Hematopoietic multipotent progenitor cell treated with erythropoietin and hydrocortisone succinate and interleukin-3 and kit ligand, for 8 days (in vitro differentiated cells): Measurements from ENCODE around the gene ITM2C.

Source experiments
- DNase-seq: peaks from one replicate; pipeline ENCODE4 v3.0.0-alpha.2; 2015

The ITM2C gene, protein sequence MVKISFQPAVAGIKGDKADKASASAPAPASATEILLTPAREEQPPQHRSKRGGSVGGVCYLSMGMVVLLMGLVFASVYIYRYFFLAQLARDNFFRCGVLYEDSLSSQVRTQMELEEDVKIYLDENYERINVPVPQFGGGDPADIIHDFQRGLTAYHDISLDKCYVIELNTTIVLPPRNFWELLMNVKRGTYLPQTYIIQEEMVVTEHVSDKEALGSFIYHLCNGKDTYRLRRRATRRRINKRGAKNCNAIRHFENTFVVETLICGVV

GRCh38 chr2:230864605-230865306 lies at the start of gene ITM2C:
Gene ITM2C, plus strand, starts transcription at chr2:230864942. Its CDS starts 84 bp downstream, at chr2:230865026.
- peak; percentile 48 for DNase-seq

- DNase-seq: no peak
Measured at GRCh38 chr2:230815088-230815487, 49.7 kb upstream of the ITM2C start.

DNA sequence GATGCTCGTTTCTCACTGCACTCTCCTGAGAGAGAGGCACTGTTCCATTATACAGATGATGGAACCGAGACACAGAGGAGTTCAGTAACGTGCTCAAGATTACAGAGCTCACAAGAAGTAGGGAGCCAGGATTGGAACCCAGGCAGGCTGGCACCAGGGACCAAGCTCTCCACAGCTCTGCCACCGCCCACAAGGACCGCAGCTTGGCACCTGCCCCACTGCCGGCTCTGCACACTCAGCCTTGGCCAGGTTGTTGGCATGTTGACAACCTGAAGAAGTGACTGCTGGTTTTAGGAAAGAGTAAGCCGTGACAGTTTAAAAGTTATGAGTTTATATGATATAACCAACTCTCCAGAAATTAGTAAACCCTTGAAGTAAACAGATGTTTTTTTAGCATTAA lies 48.0 kb upstream of the ITM2C start:
- DNase-seq: no peak

GRCh38 chr2:230819433-230819832 lies 45.3 kb upstream of the ITM2C start:
- DNase-seq: no peak

DNA sequence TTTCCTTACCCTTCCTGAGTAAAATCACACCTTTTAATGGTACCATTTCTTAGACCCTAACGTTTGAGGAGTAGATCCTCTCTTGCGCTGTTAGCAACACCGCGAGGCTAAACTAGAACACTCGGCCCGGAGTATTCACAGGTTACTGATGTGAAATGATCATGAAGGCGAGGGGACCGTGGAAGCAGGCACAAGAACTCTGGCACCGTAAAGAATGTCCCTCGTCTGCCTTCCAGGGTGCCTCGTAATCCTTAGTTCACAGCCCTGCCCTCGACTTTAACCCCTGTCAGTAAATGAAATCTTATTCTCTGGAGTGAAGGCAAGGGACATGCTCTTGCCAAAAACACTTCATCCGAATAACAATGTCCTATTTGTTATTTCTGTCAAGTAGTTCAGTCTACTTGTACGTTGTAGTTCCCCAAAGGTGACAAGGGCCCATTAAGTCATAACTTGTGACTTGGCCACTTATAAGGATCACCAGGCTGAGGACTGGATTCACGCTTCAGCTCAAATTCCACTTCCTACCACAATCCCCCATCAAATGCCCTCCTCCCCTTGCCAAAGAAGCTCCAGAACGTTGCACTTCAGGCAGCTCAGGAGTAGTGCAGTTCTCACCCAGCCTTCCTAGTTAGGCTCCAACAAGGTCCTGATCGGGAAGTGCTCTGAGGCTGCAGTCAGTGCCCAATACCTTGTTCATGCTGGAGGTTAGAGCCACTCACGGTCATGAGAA lies 43.3 kb upstream of the ITM2C start:
- DNase-seq: no peak

DNA sequence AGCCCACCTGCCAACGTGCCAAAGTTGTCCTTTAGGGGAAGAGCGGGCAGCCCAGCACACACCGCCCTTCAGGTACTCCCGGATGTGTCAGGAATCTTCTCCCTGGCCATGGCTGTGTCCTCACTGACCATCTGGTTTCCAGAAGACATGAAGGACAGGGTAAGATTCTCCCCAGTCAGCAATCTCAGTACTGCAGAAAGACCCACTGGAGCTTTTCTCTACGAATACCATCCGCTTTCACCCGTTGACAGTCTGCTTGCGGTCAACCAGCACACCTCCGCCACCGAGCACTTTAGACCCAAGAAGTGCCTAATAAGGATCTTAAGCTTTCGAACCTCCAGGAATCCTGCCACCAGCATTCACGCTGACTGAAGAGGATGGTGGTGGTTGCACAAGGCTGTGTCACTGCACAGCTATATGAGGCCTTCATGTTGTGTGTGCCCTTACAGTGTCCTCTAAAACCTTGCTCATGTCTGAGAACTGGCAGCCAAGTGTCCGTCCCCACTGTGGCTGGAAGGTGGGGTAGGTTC lies 42.7 kb upstream of the ITM2C start:
- DNase-seq: no peak

- no peak for DNase-seq
Measured at GRCh38 chr2:230823264-230823964, 41.3 kb upstream of the ITM2C start.

DNA sequence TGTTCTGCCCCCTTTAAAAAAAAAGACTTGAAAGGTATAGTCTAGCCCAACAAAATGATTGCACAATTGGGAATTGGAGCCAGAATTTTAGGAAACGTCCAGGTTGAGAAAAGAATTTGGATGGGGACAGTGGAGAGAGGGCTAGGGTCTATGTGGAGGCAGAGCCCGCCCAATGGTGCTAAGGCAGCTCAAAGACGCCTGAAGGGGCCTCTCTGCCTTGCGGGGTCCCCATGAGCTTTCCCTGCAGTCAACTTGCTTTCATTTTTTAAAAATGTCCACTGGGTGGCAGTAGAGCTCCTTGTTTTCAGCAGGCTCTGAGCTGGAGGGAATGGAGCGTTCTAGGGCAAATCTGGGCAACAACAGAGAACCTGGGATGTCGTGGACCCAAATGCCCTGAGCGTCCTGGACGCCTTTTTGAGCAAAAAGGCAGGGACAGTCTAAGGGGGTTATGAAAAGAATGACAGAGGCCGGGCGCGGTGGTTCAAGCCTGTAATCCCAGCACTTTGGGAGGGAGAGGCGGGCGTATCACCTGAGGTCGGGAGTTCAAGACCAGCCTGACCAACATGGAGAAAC lies 40.2 kb upstream of the ITM2C start:
- DNase-seq: peak; percentile 85

DNA sequence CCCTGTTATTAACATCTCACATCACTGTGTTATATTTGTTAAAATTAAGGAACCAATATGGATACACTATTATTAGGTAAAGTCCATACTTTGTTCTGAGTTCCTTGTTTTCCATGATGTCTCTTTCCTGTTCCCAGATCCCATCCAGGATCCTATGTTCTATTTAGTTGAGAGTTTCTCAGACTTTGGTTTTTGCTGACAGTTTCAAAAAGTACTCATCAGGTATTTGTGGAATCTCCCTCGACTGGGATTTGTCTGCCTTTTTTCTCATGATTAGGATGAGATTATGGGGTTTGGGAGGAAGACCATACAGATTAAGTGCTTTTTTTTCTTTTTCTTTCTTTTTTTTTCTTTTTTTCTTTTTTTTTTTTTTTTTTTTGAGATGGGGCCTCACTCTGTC lies 39.4 kb upstream of the ITM2C start:
- no peak for DNase-seq

DNA sequence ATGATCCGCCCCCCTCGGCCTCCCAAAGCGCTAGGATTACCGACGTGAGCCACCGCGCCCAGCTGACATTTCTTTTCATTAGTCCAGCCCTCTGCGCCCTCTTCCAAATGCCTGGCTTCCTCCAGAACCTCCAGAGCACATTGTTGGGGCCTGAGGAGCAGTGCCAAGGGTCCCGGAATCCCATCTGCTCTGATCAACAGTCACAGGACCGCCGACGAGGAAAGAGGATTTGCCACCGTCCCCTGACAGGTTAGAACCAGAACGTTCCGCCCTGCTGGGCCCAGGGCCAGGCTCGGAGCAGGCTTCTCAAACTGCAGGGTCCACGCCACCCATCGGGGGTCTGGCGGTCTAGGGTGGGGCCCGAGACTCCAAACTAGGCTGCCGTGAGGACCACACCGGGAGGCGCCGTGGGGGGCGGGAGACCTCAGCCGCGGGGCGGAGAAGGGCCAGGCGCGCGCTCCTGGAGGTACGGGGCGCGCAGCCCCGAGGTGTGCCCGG lies 36.9 kb upstream of the ITM2C start:
- DNase-seq: no peak

DNA sequence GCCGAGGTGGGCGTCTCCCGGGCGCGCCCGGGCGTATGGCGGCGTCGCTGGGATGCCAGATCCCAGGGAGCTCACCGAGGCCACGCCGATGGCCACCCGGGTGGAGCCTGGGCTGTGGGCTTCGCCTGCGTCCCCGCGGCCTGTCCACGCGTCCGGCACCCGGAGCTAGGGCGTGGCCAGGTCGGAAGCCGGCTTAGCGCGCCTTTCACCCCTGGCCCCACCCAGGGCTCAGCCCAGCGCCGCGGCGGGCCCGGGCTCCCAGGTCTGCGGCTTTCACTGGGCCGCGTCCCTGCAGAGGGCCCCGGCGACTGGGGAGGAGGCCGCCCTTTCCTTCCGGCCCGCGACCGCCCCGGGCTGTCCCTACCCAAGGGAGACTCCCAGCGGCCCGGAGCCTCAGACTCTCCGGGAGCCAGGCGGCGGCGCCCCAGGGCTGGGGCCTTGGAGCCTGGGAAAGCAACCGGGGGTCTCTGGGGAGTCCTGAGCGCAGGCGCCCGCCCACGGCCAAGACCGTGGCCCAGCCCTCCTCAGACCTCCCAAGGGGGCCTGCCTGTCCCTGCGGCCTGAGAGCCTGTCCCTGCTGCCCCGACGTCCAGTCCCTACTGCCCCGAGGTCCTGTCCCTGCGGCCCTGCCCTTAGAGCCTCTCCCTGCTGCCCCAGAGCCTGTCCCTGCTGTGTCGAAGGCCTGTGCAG lies 36.3 kb upstream of the ITM2C start:
- no peak for DNase-seq

GRCh38 chr2:230829293-230829692 lies 35.4 kb upstream of the ITM2C start:
- DNase-seq: no peak

DNA sequence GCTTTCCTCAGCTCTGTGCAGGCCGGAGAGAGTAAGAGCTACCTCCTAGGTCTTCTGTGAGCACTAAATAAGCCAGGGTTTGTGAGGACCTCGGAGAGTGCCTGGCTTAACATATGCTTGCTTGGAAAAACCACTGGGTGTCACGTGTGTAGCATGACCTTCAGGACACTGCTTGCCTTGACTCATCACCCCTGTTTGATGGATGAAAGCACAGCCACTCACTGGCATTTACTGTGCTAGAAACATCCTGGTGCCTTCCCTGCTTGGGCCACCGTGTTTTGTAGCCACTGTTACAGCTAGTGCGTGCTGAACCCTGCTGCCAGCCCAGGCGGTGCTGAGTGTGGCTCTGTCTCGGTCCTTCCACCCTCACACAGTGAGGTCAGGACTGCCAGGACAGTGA lies 34.8 kb upstream of the ITM2C start:
- DNase-seq: no peak

GRCh38 chr2:230830428-230830827 lies 34.3 kb upstream of the ITM2C start:
- DNase-seq: no peak

- DNase-seq: no peak
Measured at GRCh38 chr2:230840301-230840700, 24.4 kb upstream of the ITM2C start.

- DNase-seq: no peak
Measured at GRCh38 chr2:230842473-230842872, 22.3 kb upstream of the ITM2C start.

- DNase-seq: no peak
Measured at GRCh38 chr2:230843132-230843531, 21.6 kb upstream of the ITM2C start.

GRCh38 chr2:230846360-230846759 lies 18.4 kb upstream of the ITM2C start:
- DNase-seq: no peak

GRCh38 chr2:230847883-230848388 lies 16.8 kb upstream of the ITM2C start:
- DNase-seq: peak; percentile 75

DNA sequence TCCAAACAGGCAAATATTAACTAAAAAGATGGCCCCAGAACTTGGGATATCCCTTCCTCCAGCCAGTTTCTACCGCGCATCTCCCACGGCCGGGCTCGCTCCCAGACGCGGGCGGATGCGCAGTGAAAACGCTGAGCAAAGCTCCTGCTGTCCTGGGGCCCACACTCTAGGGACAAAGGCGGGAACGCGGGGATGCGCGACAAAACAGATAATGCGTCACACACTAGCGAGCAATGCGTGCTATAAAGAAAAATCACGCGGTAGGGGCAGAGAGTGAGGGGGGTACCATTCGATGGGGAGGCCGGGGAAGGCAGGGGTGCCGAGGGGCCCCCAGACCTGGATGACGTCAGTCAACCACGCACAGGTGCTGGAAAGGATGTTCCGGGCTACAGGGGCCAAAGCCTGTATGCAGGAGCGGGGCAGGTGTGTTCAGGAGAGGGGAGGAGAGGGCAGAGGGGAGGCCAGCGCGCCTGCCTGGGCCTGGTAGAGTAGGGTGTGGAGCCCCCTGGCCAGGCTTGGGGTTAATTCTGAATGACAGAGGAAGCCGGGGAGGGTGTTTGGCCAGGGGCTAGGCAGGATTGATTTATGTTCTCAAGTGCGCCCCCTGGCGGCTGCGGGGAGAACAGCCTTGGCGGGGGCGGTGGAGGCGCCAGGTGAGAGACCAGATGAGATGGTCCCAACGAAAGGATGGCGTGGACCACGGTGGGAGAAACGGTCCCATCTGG lies 14.9 kb upstream of the ITM2C start:
- DNase-seq: peak; percentile 57

DNA sequence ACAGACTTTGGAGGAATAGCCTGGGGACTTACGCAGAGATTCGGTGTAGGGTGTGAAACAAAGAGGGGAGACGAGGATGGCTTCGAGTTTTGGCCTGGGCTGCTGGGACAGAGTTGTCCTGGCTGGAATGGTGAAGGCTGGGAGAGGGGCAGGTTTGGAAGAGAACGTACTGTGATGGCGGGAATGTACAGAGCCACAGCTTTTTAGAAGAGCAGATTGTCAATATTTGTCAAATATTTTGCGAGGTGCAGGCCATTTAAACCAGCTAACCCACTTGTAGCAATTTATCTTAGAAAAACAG lies 14.4 kb upstream of the ITM2C start:
- DNase-seq: no peak
